ENCODE results near the gene CSF1. TPM values are rescaled to one million over a fixed set of nuclear protein-coding genes. Genes with fewer than 3 reads are reported as not detected.

The CSF1 gene
- total RNA-seq, 2 donors from 2014 or later, result 18.4 to 31.5 TPM

GRCh38 chr1:109926662-109927300 lies 16.1 kb downstream of the CSF1 start:
- peaks cover 7% of the 10 kb centered on the region for H3K4me1 ChIP-seq (replicated peaks)
- intact Hi-C loops (cut with DNase I), result loop anchor here (5.0 kb wide), 1 partner anchor 56 kb away; the partner anchor contains the start of gene AHCYL1
- 93% methylated on average over 2 of the region's 2 CpGs for WGBS
- no peaks in the 10 kb centered on the region for H3K27me3 ChIP-seq (replicated peaks; ENCODE audit: insufficient read depth)
- TF ChIP-seq POLR2A (IDR thresholded peaks at IDR 0.05) (no peak), POLR2AphosphoS5 (IDR thresholded peaks at IDR 0.05) (no peak), CTCF (IDR thresholded peaks at IDR 0.05) (no peak)
- H3K36me3 ChIP-seq, result peaks cover 0 to 11% of the 10 kb centered on the region in 2 donors
- no peaks in the 10 kb centered on the region for H3K9me3 ChIP-seq
- H3K27ac ChIP-seq, result peak overlapping the region; percentile 68 to 73
- no peak overlapping the region for H3K4me3 ChIP-seq
- no peak for DNase-seq (ENCODE audit: low spot score)

GRCh38 chr1:109927356-109927755 lies 16.7 kb downstream of the CSF1 start:
- Histone ChIP-seq H3K36me3 (peaks cover 0 to 11% of the 10 kb centered on the region in 2 donors), H3K4me1 (replicated peaks) (peaks cover 7% of the 10 kb centered on the region), H3K27me3 (replicated peaks; ENCODE audit: insufficient read depth) (no peaks in the 10 kb centered on the region), H3K4me3 (no peak overlapping the region), H3K27ac (peak overlapping the region; percentile 68 to 73), H3K9me3 (no peaks in the 10 kb centered on the region)
- no peak for TF ChIP-seq CTCF (IDR thresholded peaks at IDR 0.05)
- no peak for TF ChIP-seq POLR2AphosphoS5 (IDR thresholded peaks at IDR 0.05)
- intact Hi-C loops (cut with DNase I), result loop anchor here (5.0 kb wide), 1 partner anchor 55 kb away; the partner anchor contains the start of gene AHCYL1
- DNase-seq (ENCODE audit: low spot score), result no peak
- 95% methylated on average over 6 of the region's 7 CpGs for WGBS

GRCh38 chr1:109927911-109928321 lies 17.3 kb downstream of the CSF1 start:
- 39% methylated on average over 6 of the region's 6 CpGs for WGBS

GRCh38 chr1:109928591-109929111 lies 18.0 kb downstream of the CSF1 start:
- Histone ChIP-seq H3K4me1 (replicated peaks) (peaks cover 7% of the 10 kb centered on the region), H3K27ac (peak overlapping the region; percentile 68 to 73), H3K9me3 (no peaks in the 10 kb centered on the region), H3K27me3 (replicated peaks; ENCODE audit: insufficient read depth) (no peaks in the 10 kb centered on the region), H3K4me3 (no peak overlapping the region), H3K36me3 (peaks cover 0 to 11% of the 10 kb centered on the region in 2 donors)
- no peak for DNase-seq (ENCODE audit: low spot score)
- TF ChIP-seq POLR2A (IDR thresholded peaks at IDR 0.05) (no peak), CTCF (IDR thresholded peaks at IDR 0.05) (no peak), POLR2AphosphoS5 (IDR thresholded peaks at IDR 0.05) (no peak)
- intact Hi-C loops (cut with DNase I), result loop anchor here (5.0 kb wide), 1 partner anchor 54 kb away; the partner anchor contains the start of gene AHCYL1
- WGBS, result 29% methylated on average over 7 of the region's 8 CpGs

More at GRCh38 chr1:109927911-109928321, 17.3 kb downstream of the CSF1 start:
- no peaks in the 10 kb centered on the region for H3K27me3 ChIP-seq (replicated peaks; ENCODE audit: insufficient read depth)
- H3K27ac ChIP-seq, result peak overlapping the region; percentile 68 to 73
- no peak overlapping the region for H3K4me3 ChIP-seq
- H3K9me3 ChIP-seq, result no peaks in the 10 kb centered on the region
- intact Hi-C loops (cut with DNase I), result loop anchor here (5.0 kb wide), 1 partner anchor 54 kb away; the partner anchor contains the start of gene AHCYL1
- peaks cover 0 to 11% of the 10 kb centered on the region in 2 donors for H3K36me3 ChIP-seq
- peak; percentile 56 for DNase-seq (ENCODE audit: low spot score)
- peak; percentile 80 for TF ChIP-seq POLR2AphosphoS5 (IDR thresholded peaks at IDR 0.05)
- TF ChIP-seq CTCF (IDR thresholded peaks at IDR 0.05), result no peak
- TF ChIP-seq POLR2A (IDR thresholded peaks at IDR 0.05), result no peak
- peaks cover 7% of the 10 kb centered on the region for H3K4me1 ChIP-seq (replicated peaks)

Measured in prostate gland (tissue), 2 donors.